Erythroblast (primary cell): ENCODE data around the gene ABCC3.

Experiments
- GATA1 ChIP-seq: IDR thresholded peaks from 2 replicates; pipeline ENCODE4 v1.6.1; 2011; ENCODE audit warnings: low read depth, mild to moderate bottlenecking, control low read depth, low read length, moderate library complexity
- POLR2A ChIP-seq: IDR thresholded peaks from 2 replicates; pipeline ENCODE4 v1.6.1; 2011; ENCODE audit warnings: mild to moderate bottlenecking, low read length

GRCh38 chr17:50657627-50658026 is 22.9 kb downstream of the ABCC3 start:
- no peak for TF ChIP-seq POLR2A
- no peak for TF ChIP-seq GATA1
